GM19328 (cell line): ENCODE data around the gene DIP2C.
"Not testable (repeated sequence)": the region's sequence is repeated elsewhere in the genome, so short reads cannot be mapped to it uniquely, and the experiment has no call there.

Source experiments
- ATAC-seq: cut with Tn5 transposase; IDR thresholded peaks from one replicate; pipeline ENCODE4 v1.9.1; 2021; ENCODE audit warnings: mild to moderate bottlenecking, moderate library complexity; ENCODE audit not compliant: unreplicated experiment

DIP2C gene

GRCh38 chr10:644076-644942 lies 45.2 kb downstream of the DIP2C start:
- ATAC-seq, result no peak

- ATAC-seq, result no peak
Observed at GRCh38 chr10:642186-642890, 47.1 kb downstream of the DIP2C start.

- no peak for ATAC-seq
Observed at GRCh38 chr10:641149-642010, 48.1 kb downstream of the DIP2C start.

GRCh38 chr10:640673-641045 lies 48.8 kb downstream of the DIP2C start:
- no peak for ATAC-seq

GRCh38 chr10:639751-640672 lies 49.5 kb downstream of the DIP2C start:
- ATAC-seq, result no peak

GRCh38 chr10:639001-639750 lies 50.3 kb downstream of the DIP2C start:
- no peak for ATAC-seq

- ATAC-seq, result no peak
Observed at GRCh38 chr10:637771-638195, 51.7 kb downstream of the DIP2C start.

GRCh38 chr10:637221-637620 lies 52.2 kb downstream of the DIP2C start:
- ATAC-seq, result no peak

GRCh38 chr10:636769-637168 lies 52.7 kb downstream of the DIP2C start:
- no peak for ATAC-seq

- ATAC-seq, result no peak
Observed at GRCh38 chr10:636016-636730, 53.3 kb downstream of the DIP2C start.

- no peak for ATAC-seq
Observed at GRCh38 chr10:635088-635861, 54.2 kb downstream of the DIP2C start.

- ATAC-seq, result no peak
Observed at GRCh38 chr10:634256-634655, 55.2 kb downstream of the DIP2C start.

- no peak for ATAC-seq
Observed at GRCh38 chr10:633279-634245, 55.9 kb downstream of the DIP2C start.

GRCh38 chr10:632807-633177 lies 56.7 kb downstream of the DIP2C start:
- not testable (repeated sequence) for ATAC-seq

GRCh38 chr10:632155-632806 lies 57.2 kb downstream of the DIP2C start:
- not testable (repeated sequence) for ATAC-seq

- ATAC-seq, result no peak
Observed at GRCh38 chr10:631266-631665, 58.2 kb downstream of the DIP2C start.
